ENCODE measurements around the gene ZNF841.

Gene ZNF841

DNA sequence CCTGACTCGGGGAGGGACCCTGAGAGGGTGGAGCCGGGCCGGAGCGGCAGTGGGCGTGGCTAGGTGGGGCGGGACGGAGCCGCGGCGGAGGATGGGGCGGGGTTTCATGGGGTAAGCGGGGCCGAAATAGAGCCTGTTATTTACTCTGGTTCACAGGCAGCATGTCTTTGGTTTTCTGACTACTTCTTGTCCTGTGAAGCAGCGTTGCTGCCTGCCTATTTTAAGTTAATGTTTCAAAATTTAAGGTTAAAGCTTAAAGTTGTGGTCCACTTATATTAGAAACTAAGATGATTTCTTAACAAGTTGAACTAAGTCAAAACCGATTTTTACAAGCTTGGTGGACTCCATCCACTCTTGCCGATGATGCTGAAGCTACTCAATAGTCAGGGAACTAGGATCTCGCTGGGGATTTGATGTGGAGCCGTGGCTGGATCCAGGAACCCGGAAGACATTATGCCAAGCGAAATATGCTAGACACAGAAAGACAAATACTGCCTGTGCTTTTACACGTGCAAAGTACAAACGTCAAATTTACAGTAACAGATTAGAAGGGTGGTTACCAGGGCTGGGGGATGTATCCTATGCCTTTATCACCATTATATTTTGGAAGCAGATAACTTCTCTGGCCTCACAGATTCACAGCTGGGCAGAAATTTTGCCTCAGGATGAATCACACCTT, 44.6 kb upstream of the ZNF841 start:
- H3K9me2 ChIP-seq (ENCODE audit: low read depth, low read length) = no peaks in the 10 kb centered on the region
- peak overlapping the region; percentile 98; the same call in 1 of the 2 replicates for H3K9ac ChIP-seq (ENCODE audit: low read length)
- H3K4me3 ChIP-seq (ENCODE audit: low read depth, low read length, poor library complexity, severe bottlenecking) = peak overlapping the region; percentile 98
- peak overlapping the region; percentile 51 for H3K27ac ChIP-seq (ENCODE audit: low read depth, low read length, poor library complexity, severe bottlenecking)
- peak overlapping the region; percentile 99 for H3K4me2 ChIP-seq (ENCODE audit: low read length)
- peaks cover 16% of the 10 kb centered on the region for H3K4me1 ChIP-seq (ENCODE audit: insufficient read depth, low read length, severe bottlenecking)
- peaks cover 18% of the 10 kb centered on the region for H3K9me3 ChIP-seq (ENCODE audit: low read length)
- H3F3A ChIP-seq (ENCODE audit: insufficient read depth, low read length) = no peaks in the 10 kb centered on the region
- no peaks in the 10 kb centered on the region for H4K20me1 ChIP-seq (ENCODE audit: insufficient read depth, low read length)
- no peaks in the 10 kb centered on the region for H3K79me2 ChIP-seq (ENCODE audit: insufficient read depth, low read length)
- peaks cover 7% of the 10 kb centered on the region; the same call in 1 of the 2 replicates for H3K36me3 ChIP-seq (ENCODE audit: insufficient read depth, low read length)
- TF ChIP-seq CTCF (IDR thresholded peaks at IDR 0.05; ENCODE audit: low read length) (no peak), EZH2 (IDR thresholded peaks at IDR 0.05; ENCODE audit: borderline replicate concordance, low read length) (no peak)
- no peaks in the 10 kb centered on the region for H3K27me3 ChIP-seq (ENCODE audit: insufficient read depth, low read length)
- peak overlapping the region; percentile 94 for H2AFZ ChIP-seq (ENCODE audit: low read length)

DNA sequence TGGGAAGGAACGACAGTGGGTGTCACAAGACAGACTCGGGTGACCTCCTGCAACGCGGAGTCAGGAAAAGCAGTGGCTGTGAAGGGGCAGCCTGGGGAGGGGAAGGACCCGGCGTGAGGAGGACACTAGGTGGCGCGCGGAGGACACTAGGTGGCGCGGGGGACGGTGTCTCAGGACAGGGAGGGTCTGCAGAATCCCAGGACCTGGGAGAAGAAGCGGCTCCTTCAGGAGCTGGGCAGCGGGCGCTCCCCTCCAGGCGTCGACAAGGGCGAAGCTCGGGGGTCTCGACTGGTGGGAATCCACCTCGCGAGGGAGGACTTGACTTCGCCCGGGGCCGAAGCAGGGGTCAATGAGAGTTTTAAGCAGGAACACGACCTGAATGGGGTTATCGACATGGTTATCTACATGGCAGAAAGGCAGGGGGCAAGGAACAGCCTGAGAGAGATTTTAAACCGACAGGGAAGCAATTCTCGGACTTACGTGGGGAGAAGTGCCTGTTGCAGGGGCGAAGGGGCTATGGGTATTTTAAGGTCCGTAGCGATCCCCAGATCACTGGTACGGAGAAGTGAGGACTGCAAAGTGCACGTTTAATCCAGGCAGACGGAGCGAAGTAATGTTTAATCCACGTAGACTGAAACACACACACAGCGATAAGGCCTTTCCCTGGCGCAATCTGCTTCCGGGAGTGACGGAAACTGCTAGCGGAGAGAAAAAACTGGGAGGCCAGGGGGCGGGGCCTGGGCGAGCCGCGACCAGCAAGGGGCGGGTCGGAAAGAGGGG, 43.9 kb upstream of the ZNF841 start, which contains the start of gene ZNF616:
TSS of gene ZNF616 (minus strand) at position 687 of the 780 bp plus-strand sequence. CDS start 9,426 bp downstream, outside the sequence.
- no peaks in the 10 kb centered on the region for H3K9me2 ChIP-seq (ENCODE audit: low read depth, low read length)
- H3K9me3 ChIP-seq (ENCODE audit: low read length) = peaks cover 24% of the 10 kb centered on the region

DNA sequence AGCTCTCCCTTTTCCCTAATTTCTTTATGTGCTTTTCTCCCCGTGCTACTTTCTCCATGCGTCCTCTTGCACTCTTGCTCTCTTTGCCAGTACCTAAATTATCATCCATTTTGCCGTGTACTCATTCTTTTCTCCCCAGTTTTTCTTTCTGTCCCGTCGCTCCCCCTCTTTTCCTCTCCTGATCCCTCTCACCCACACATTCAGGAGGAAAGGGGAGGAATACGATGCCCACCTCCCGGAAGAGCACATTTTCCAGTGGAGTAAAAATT, 43.4 kb upstream of the ZNF841 start:
- H3F3A ChIP-seq (ENCODE audit: insufficient read depth, low read length) = no peaks in the 10 kb centered on the region
- H3K4me2 ChIP-seq (ENCODE audit: low read length) = peak overlapping the region; percentile 99
- peak overlapping the region; percentile 98 for H3K9ac ChIP-seq (ENCODE audit: low read length)
- H4K20me1 ChIP-seq (ENCODE audit: insufficient read depth, low read length) = no peaks in the 10 kb centered on the region
- H3K9me3 ChIP-seq (ENCODE audit: low read length) = peaks cover 28% of the 10 kb centered on the region
- H3K27me3 ChIP-seq (ENCODE audit: insufficient read depth, low read length) = no peaks in the 10 kb centered on the region
- H3K36me3 ChIP-seq (ENCODE audit: insufficient read depth, low read length) = peaks cover 18% of the 10 kb centered on the region
- 0 out of 2 replicates have a peak overlapping the region, but pooled peaks have one; percentile 93 for H2AFZ ChIP-seq (ENCODE audit: low read length)
- no peaks in the 10 kb centered on the region for H3K79me2 ChIP-seq (ENCODE audit: insufficient read depth, low read length)
- TF ChIP-seq EZH2 (IDR thresholded peaks at IDR 0.05; ENCODE audit: borderline replicate concordance, low read length) (no peak), CTCF (IDR thresholded peaks at IDR 0.05; ENCODE audit: low read length) (no peak)
- peaks cover 16% of the 10 kb centered on the region for H3K4me1 ChIP-seq (ENCODE audit: insufficient read depth, low read length, severe bottlenecking)
- H3K9me2 ChIP-seq (ENCODE audit: low read depth, low read length) = no peaks in the 10 kb centered on the region
- H3K27ac ChIP-seq (ENCODE audit: low read depth, low read length, poor library complexity, severe bottlenecking) = no peak overlapping the region
- H3K4me3 ChIP-seq (ENCODE audit: low read depth, low read length, poor library complexity, severe bottlenecking) = peak overlapping the region; percentile 98

More for the DNA sequence above, 43.9 kb upstream of the ZNF841 start, which contains the start of gene ZNF616:
- peak within 1 kb of the TSS; percentile 98 for H3K9ac ChIP-seq (ENCODE audit: low read length)
- peaks cover 13% of the 10 kb centered on the region for H3K36me3 ChIP-seq (ENCODE audit: insufficient read depth, low read length)
- H3K27me3 ChIP-seq (ENCODE audit: insufficient read depth, low read length) = no peaks in the 10 kb centered on the region
- H3K4me2 ChIP-seq (ENCODE audit: low read length) = peak within 1 kb of the TSS; percentile 99
- peak within 1 kb of the TSS; percentile 82 for H3K27ac ChIP-seq (ENCODE audit: low read depth, low read length, poor library complexity, severe bottlenecking)
- H4K20me1 ChIP-seq (ENCODE audit: insufficient read depth, low read length) = no peaks in the 10 kb centered on the region
- no peaks in the 10 kb centered on the region for H3F3A ChIP-seq (ENCODE audit: insufficient read depth, low read length)
- H3K4me1 ChIP-seq (ENCODE audit: insufficient read depth, low read length, severe bottlenecking) = peaks cover 16% of the 10 kb centered on the region
- H3K4me3 ChIP-seq (ENCODE audit: low read depth, low read length, poor library complexity, severe bottlenecking) = peak within 1 kb of the TSS; percentile 98
- no peaks in the 10 kb centered on the region for H3K79me2 ChIP-seq (ENCODE audit: insufficient read depth, low read length)
- no peak for TF ChIP-seq EZH2 (IDR thresholded peaks at IDR 0.05; ENCODE audit: borderline replicate concordance, low read length)
- peak; percentile 82 for TF ChIP-seq CTCF (IDR thresholded peaks at IDR 0.05; ENCODE audit: low read length)
- H2AFZ ChIP-seq (ENCODE audit: low read length) = peak within 1 kb of the TSS; percentile 94
